NT2/D1 (cell line): ENCODE data around the gene SGSM1.

Source experiments
- SUZ12 ChIP-seq: IDR thresholded peaks from 2 replicates; pipeline ENCODE4 v1.6.1; 2011; ENCODE audit not compliant: insufficient read length, insufficient read depth; ENCODE audit errors: extremely low read depth
- YY1 ChIP-seq: IDR thresholded peaks from 2 replicates; pipeline ENCODE4 v1.6.1; 2011; ENCODE audit not compliant: insufficient read length, insufficient read depth
- ZNF274 ChIP-seq: IDR thresholded peaks from 2 replicates; pipeline ENCODE4 v1.6.1; 2011; ENCODE audit warnings: mild to moderate bottlenecking, low read depth, low read length

GRCh38 chr22:24789516-24789915 is 16.5 kb upstream of the SGSM1 start:
- TF ChIP-seq ZNF274 (no peak), SUZ12 (no peak), YY1 (no peak)
